IPS-15b (cell line): ENCODE data around the gene STK32C.

Source experiments
- H3K27me3 ChIP-seq: one replicate; pipeline ENCODE4 v1.6.1; 2013; ENCODE audit warnings: low read length; ENCODE audit not compliant: control insufficient read depth, insufficient read depth
- H3K36me3 ChIP-seq: one replicate; pipeline ENCODE4 v1.6.1; 2013; ENCODE audit warnings: low read length; ENCODE audit not compliant: control insufficient read depth, insufficient read depth
- H3K4me1 ChIP-seq: one replicate; pipeline ENCODE4 v1.6.1; 2013; ENCODE audit warnings: mild to moderate bottlenecking, low read length; ENCODE audit not compliant: control insufficient read depth, insufficient read depth
- H3K4me3 ChIP-seq: one replicate; pipeline ENCODE4 v1.5.1; 2013; ENCODE audit warnings: low read depth, low read length
- H3K9ac ChIP-seq: one replicate; pipeline ENCODE4 v1.6.1; 2013; ENCODE audit warnings: low read depth, mild to moderate bottlenecking, low read length
- H3K9me3 ChIP-seq: one replicate; pipeline ENCODE4 v1.6.1; 2013; ENCODE audit warnings: mild to moderate bottlenecking, low read length; ENCODE audit not compliant: control insufficient read depth, insufficient read depth

Gene STK32C

DNA sequence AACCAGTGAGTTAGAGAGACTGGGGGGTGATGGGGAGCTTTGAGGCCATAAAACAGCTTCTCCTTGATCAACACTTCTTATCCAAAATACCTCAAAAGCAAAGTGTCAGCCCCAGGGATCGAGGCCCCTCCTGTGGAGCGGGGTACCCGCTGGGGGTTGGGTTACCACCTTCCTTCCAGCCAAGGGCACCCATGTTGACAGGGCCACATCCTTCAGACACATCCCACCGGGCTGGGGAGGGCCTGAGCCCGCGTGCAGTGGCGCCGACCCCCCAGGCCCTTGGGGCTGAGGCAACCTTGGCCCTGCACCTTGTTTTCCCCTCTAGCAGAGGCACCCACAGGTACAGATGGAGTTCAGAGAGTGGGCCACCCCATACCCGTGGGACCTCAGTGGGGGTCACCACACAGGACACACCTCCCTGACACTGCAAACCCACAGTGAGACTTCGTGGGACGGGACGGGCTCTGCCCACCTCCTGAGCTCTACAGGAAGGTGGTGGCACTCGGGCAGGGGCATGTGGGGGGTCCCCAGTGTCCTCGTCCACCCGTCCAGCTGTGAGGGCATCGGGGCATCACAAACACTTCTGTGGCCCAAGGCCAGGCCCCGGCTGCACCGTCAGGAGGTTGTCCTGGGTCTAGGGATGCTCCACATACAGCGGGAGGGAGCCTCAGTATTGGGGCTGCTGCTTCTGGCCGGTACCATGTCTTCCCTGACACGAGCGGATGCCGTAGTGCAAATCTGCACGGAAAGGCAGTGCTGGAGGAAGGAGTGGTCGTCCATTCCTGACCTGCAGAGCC, 110.3 kb downstream of the STK32C start:
- Histone ChIP-seq H3K4me3 (no peak overlapping the region), H3K9me3 (no peaks in the 10 kb centered on the region), H3K27me3 (no peaks in the 10 kb centered on the region), H3K36me3 (peaks cover 11% of the 10 kb centered on the region), H3K4me1 (no peaks in the 10 kb centered on the region), H3K9ac (no peak overlapping the region)

DNA sequence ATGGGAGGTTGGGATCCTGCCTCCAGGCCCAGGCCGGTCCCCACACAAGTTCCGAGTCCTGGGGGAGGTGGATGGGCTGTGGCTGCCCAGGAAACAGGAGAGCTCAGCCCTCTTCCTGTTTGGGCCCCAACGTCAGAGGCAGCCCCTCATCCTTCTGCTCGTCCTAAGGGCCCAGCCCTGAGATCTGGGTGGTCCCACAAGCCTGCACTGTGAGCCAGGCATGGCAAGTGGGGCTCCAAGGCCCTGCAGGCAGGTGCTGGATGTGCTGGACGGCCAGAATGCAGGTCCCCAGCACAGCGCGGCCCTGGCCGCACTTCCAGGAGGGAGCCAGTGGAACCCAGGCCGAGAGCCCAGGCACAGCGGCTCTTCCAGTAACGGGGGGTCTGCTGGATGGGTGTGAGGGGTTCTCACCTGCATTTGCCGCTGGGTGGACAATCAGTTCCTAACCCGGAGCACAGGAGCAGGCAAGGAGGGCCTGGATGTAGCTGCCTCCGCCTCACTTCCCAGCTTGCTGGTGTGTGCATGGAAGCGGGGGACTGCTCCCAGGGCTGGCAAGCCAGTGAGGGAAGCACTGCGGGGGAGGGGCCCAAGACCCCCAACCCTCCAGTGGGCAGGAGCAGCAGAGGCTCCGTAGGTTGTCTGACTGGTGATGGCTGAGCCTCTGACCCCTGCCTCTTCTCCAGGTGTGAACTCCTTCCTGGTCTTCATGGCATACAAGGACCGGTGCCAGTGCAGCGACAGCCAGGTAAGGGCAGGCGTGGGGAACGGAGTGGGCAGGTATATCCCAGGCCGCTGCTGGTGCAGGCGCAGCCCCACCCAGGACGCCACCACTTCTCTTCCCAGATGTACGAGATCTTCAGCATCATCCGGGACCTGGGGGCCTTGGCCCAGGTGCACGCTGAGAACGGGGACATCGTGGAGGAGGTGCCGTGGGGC, 111.3 kb downstream of the STK32C start:
- Histone ChIP-seq H3K36me3 (peaks cover 3% of the 10 kb centered on the region), H3K27me3 (no peaks in the 10 kb centered on the region), H3K9ac (no peak overlapping the region), H3K9me3 (no peaks in the 10 kb centered on the region), H3K4me3 (no peak overlapping the region), H3K4me1 (no peaks in the 10 kb centered on the region)

DNA sequence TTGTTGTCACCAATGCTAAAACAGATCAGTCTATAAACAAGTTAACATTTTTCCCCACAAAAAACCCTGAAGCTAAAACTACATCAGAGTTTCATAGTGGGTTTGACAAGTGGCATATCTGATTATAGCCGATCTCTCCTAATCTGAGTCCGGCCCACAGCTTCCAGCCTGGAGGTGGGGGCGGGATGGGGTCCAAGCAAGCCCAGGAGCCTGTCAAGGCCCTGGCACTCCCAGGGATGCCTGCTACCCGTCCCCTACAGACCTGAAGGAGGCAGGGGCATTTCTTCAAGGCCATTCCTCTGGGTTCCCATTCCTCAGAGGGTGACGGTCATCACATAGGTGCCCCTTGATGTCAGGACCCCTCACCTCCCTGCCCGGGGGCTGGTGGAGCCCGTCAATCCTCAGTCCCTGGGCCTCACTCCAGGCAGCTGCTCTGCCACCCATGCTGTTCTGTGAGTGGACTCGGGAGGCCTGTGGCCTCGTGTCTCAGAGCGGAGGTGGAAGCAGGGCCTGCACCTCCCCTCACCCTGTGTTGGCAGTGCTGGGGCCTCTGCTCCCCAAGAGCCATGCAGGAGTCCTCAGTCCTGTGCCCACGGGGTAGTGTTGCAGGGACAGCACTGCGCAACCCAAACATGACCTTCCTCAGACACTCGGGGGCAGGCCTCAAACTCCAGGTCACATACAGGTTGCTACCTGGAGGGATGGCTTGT, 112.2 kb downstream of the STK32C start:
- H3K9ac ChIP-seq: no peak overlapping the region
- no peaks in the 10 kb centered on the region for H3K27me3 ChIP-seq
- peaks cover 3% of the 10 kb centered on the region for H3K36me3 ChIP-seq
- H3K4me3 ChIP-seq: no peak overlapping the region
- H3K9me3 ChIP-seq: no peaks in the 10 kb centered on the region
- H3K4me1 ChIP-seq: no peaks in the 10 kb centered on the region

DNA sequence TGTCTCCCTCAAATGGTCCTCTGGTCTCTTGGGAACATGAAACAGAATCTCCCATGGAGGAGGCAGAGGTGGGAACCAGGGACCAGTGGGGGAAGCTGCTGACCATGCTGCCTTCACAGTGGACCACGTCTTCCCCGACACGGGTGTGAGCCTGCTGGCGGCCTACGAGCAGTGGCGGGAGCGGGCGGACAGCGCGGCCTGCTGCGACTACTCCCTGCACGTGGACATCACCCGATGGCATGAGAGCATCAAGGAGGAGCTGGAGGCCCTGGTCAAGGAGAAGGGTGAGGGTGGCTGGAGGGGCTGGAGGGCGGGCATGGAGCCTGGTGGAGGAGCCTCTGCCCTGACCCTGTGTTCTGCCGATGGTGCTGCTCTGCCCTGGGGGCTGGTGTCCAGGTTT, 113.0 kb downstream of the STK32C start:
- no peaks in the 10 kb centered on the region for H3K27me3 ChIP-seq
- peaks cover 3% of the 10 kb centered on the region for H3K36me3 ChIP-seq
- no peak overlapping the region for H3K4me3 ChIP-seq
- no peak overlapping the region for H3K9ac ChIP-seq
- no peaks in the 10 kb centered on the region for H3K9me3 ChIP-seq
- H3K4me1 ChIP-seq: no peaks in the 10 kb centered on the region

DNA sequence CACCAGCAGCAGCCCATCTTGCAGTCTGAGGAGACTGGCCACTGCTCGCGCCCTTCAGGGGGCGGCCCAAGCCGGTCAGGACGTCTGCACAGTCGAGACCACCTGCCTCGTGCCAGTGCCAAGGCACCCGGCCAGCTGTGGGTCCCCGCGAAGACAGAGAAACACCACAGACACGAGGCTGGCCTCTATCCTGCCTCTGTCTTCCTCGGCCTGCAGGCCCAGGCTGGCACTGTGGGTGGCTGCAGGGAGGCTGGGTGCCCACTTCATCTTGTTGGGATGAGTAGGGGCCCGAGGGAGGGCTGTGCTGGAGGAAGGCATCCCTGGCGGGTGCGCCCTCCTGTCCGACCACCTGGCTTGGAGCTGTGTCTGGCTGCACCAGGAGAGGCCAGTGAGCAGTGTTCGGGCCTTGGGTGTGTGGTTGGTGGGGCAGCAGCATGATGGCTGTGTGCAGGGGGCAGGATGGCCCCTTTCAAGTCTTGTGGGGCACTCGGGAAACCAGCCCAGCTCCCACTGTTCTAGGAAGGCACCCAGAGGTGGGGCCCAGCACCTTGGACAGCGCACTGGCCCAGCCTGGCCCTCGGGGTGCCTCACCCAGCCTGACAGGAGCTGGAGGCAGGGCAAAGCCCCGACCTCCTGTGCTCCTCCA, 113.7 kb downstream of the STK32C start:
- H3K4me1 ChIP-seq: no peaks in the 10 kb centered on the region
- H3K9ac ChIP-seq: no peak overlapping the region
- no peak overlapping the region for H3K4me3 ChIP-seq
- peaks cover under 1% of the 10 kb centered on the region for H3K27me3 ChIP-seq
- H3K36me3 ChIP-seq: peaks cover 3% of the 10 kb centered on the region
- H3K9me3 ChIP-seq: no peaks in the 10 kb centered on the region

DNA sequence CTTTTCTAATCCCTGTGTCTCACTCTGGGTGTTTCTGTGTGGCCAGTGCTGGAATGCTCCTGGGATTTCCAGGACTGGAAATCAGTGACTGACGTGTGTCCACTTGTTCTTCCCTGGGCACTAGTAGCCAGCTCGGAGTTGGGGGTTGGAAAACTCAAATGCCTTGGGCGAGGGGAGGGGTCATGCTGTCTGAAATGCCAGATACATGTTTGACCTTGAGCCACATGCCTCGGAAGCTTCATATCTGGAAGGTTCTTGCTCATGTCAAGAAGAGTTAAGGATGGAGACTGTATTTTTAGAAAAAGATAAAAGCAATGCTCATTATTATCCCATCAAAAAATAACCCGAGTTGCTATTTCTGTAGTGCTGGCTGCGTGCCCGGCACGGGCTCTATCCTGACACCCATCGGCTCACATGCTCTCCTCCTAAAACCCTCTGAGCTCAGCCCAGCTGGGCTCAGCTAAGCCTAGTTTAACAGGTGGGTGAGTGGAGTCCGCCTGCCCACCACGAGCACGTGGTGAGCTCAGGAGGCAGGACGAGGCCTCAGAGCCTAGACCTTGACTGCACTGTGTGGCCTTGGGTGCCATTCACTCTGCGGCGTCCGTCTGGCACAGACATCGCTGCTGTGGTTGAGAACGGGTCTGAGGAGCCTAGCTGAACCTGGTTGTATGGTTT, 114.6 kb downstream of the STK32C start:
- no peaks in the 10 kb centered on the region for H3K4me1 ChIP-seq

DNA sequence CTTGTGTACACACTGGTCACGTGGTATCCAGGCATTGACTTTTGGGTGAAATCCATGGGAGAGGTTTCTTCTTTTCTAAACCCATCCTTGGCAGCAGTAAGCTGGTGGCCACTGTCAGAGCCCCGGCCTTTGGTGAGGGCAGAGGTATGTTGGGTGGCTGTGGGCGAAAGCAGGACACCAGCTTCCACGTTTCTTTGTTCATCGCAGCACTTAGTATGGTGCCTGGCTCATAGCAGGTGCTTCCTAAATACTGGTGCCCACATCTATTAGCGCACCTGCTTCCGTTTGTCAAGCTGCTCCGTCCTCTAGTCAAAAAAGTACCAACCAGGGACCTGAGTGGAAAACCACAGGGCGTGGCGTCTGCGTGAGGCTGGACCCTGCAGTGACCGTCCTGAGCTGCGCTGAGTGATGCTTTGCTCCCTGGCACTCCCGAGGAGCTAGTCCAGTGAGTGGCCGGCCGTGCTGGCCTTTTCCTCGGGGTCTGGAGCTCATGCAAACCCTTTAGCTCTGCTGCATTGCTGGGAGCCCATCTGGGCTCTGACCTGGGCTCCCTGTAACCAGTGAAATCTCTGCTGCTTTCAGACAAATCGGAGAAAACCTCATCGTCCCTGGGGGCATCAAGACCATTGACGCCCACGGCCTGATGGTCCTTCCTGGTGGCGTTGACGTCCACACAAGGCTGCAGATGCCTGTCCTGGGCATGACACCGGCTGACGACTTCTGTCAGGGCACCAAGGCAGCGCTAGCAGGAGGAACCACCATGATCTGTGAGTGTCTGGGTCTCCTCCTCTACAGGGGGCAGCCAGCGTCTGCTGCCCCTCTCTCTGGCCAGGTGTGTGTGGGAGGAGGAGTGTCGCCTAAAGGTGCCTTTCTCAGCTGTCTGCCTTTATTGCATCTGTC, 115.4 kb downstream of the STK32C start:
- Histone ChIP-seq H3K36me3 (no peaks in the 10 kb centered on the region), H3K4me1 (no peaks in the 10 kb centered on the region), H3K9me3 (no peaks in the 10 kb centered on the region), H3K9ac (no peak overlapping the region), H3K27me3 (peaks cover 17% of the 10 kb centered on the region), H3K4me3 (no peak overlapping the region)

More for the DNA sequence above, 114.6 kb downstream of the STK32C start:
- Histone ChIP-seq H3K27me3 (peaks cover 9% of the 10 kb centered on the region), H3K4me3 (no peak overlapping the region), H3K9ac (no peak overlapping the region), H3K9me3 (no peaks in the 10 kb centered on the region), H3K36me3 (no peaks in the 10 kb centered on the region)

DNA sequence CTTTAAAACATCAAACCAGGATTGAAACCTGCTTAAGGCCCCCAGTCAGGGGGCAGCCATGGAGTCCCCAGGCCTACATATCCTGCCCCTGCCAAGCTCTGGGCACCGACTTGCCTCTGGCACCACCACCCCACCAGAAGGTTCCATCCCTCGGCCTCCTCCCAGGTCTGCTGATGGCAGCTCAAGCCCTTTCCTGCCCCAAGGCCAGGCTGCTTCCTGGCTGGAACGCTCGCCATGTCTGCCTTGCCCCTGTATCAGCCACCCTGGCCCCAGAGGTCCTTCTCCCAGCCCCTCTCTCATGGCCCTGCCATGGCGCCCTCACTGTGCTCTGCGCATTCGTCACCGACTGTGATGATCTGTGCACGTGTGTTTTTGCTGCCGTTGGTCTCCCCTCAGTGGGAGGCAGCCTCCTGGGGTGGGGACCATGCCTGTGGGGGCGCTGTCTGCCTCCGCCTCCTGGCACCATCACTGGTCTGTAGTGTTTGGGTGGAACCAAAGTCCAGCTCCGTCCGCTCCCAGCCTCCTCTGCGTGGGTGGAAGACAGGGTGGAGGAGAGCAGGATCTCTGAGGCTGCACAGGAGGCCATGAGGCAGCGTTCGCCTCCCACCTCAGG, 117.8 kb downstream of the STK32C start:
- H3K27me3 ChIP-seq: peaks cover 26% of the 10 kb centered on the region
- H3K4me3 ChIP-seq: no peak overlapping the region

DNA sequence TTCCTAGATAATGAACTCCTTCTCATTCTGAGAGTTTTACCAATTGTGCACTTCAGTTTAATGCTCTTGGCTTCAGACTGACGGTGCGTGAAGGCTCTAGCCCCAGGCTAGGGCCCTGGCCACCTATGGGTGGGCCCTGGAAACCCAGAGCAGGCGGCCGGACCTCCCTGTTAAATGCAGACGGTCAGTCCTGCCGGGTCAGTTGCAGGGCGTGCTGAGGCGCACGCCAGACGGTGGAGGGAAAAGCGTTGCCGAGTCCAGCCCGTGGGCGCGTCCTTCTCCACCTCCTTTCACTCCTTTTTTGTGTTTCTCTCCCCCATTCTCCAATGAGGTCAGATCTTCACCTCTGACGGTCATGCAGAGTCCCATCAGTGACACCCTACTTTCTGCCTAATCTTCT, 118.7 kb downstream of the STK32C start:
- no peaks in the 10 kb centered on the region for H3K4me1 ChIP-seq

More for the DNA sequence above, 117.8 kb downstream of the STK32C start:
- no peaks in the 10 kb centered on the region for H3K36me3 ChIP-seq
- H3K4me1 ChIP-seq: no peaks in the 10 kb centered on the region
- no peak overlapping the region for H3K9ac ChIP-seq
- no peaks in the 10 kb centered on the region for H3K9me3 ChIP-seq

DNA sequence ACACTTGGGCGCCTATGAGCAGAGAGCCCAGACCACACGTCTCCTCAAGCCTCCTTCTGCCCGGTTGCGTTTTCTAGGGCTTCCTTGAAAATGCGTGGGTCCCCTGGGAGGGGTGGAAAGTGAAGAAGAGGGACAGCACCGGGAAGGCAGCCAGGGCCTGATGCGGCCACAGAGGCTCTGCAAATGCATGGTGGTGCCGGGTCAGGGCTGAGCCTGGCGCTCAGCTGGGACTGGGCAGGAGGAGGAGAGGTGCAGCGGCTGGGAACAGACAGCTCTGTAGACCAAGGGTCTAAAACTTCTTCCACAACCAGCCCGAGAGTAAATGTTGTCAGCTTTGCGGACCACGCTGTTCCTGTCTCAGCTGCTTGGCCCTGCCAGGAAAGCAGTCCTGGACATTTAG, 119.4 kb downstream of the STK32C start:
- no peak overlapping the region for H3K9ac ChIP-seq
- peak overlapping the region; percentile 61 for H3K4me3 ChIP-seq
- H3K36me3 ChIP-seq: no peaks in the 10 kb centered on the region
- H3K4me1 ChIP-seq: no peaks in the 10 kb centered on the region
- peaks cover 41% of the 10 kb centered on the region for H3K27me3 ChIP-seq
- no peaks in the 10 kb centered on the region for H3K9me3 ChIP-seq

More for the DNA sequence above, 118.7 kb downstream of the STK32C start:
- Histone ChIP-seq H3K27me3 (peaks cover 34% of the 10 kb centered on the region), H3K4me3 (no peak overlapping the region), H3K9me3 (no peaks in the 10 kb centered on the region), H3K9ac (no peak overlapping the region), H3K36me3 (no peaks in the 10 kb centered on the region)
